NB4 (cell line): Measurements from ENCODE around the gene AIFM3.

Source experiments
- DNase-seq: peaks from one replicate; pipeline ENCODE4 v3.0.0; 2010; ENCODE audit warnings: low read depth
- H3K4me3 ChIP-seq: one replicate; pipeline ENCODE4 v1.5.1; 2011; ENCODE audit warnings: mild to moderate bottlenecking, low read depth, low read length, moderate library complexity
- MYC ChIP-seq: IDR thresholded peaks from 2 replicates; pipeline ENCODE4 v1.6.1; 2011; ENCODE audit warnings: low read depth, low read length
- POLR2A ChIP-seq: IDR thresholded peaks from 2 replicates; pipeline ENCODE4 v1.6.1; 2011; ENCODE audit warnings: mild to moderate bottlenecking; ENCODE audit not compliant: insufficient read length; ENCODE audit errors: extremely low read depth
- TF ChIP-seq, protein P1 (sequence below): IDR thresholded peaks from one replicate; pipeline ENCODE4 v1.5.1; 2012; ENCODE audit warnings: low read depth, low read length
- TF ChIP-seq, protein P2 (sequence below): IDR thresholded peaks from 2 replicates; pipeline ENCODE4 v1.6.1; 2011; ENCODE audit warnings: low read depth, low read length

AIFM3 gene

DNA sequence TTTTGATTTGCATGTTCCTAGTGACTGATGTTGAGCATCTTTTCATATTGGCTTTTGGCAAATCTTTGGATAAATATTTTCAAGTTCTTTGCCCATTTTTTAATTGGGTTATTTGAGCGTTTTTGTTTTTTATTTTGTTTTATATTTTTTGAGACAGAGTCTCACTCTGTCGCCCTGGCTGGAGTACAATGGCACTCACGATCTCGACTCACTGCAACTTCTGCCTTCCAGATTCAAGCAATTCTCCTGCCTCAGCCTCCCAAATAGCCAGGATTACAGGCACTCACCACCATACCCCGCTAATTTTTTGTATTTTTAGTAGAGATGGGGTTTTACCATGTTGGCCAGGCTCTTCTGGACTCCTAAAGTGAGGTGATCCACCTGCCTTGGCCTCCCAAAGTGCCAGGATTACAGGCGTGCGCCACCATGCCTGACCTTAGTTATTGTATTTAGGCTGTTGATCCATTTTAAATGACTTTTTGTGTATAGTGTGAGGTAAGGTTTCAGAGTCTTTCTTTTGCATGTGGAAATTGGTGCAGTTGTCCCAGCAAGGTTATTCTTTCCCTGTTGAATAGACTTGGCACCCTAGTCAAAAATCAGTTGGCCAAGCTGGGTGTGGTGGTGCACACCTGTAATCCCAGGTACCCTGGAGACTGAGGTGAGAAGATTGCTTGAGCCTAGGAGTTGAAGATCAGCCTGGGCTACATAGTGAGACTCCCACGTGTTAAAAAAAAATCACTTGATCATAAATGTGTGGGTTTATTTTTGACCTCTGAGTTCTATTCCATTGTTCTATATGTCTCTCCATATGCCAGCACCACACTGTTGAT, 23.7 kb upstream of the AIFM3 start:
- TF ChIP-seq, protein P1, sequence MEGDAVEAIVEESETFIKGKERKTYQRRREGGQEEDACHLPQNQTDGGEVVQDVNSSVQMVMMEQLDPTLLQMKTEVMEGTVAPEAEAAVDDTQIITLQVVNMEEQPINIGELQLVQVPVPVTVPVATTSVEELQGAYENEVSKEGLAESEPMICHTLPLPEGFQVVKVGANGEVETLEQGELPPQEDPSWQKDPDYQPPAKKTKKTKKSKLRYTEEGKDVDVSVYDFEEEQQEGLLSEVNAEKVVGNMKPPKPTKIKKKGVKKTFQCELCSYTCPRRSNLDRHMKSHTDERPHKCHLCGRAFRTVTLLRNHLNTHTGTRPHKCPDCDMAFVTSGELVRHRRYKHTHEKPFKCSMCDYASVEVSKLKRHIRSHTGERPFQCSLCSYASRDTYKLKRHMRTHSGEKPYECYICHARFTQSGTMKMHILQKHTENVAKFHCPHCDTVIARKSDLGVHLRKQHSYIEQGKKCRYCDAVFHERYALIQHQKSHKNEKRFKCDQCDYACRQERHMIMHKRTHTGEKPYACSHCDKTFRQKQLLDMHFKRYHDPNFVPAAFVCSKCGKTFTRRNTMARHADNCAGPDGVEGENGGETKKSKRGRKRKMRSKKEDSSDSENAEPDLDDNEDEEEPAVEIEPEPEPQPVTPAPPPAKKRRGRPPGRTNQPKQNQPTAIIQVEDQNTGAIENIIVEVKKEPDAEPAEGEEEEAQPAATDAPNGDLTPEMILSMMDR, result no peak
- TF ChIP-seq, protein P2, sequence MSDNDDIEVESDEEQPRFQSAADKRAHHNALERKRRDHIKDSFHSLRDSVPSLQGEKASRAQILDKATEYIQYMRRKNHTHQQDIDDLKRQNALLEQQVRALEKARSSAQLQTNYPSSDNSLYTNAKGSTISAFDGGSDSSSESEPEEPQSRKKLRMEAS, result no peak
- no peak for TF ChIP-seq MYC
- no peak for TF ChIP-seq POLR2A
- no peak overlapping the region for H3K4me3 ChIP-seq
- DNase-seq, result no peak

DNA sequence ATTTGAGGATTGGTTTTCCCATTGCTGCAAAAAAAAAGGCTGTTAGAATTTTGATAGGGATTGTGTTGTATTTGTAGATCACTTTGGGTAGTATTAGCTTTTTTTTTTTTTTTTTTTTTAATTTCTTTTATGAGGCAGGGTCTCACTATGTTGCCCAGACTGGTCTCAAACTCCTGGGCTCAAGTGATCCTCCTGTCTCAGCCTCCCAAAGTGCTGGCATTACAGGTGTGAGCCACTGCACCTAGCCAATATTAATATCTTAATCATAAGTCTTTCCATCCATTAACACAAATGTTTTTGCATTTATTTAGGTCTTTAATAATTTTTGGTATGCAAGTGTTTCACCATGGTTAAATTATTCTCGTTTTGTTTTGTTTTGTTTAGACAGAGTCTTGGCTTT, 23.0 kb upstream of the AIFM3 start:
- TF ChIP-seq, protein P2, result no peak
- TF ChIP-seq, protein P1, result no peak
- TF ChIP-seq MYC (no peak), POLR2A (no peak)
- no peak for DNase-seq
- no peak overlapping the region for H3K4me3 ChIP-seq

DNA sequence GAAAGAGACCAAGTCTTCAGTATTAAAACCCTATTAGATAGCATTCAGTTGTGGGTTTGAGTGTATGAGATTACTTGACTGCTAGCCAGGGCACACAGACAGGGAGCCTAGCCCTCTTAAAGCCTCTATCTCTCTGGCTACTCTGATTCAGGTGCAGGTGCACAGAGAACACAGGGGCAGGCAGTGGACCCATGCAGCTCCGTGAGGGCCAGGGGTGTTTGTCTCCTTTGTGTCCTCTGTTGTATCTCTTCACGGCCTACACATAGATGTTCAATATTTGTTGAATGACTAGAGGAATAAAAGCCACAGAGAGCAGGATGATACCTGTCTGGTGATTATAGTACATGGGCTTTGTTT, 21.5 kb upstream of the AIFM3 start:
- DNase-seq, result no peak
- TF ChIP-seq, protein P2, result no peak
- TF ChIP-seq MYC, result no peak
- TF ChIP-seq POLR2A, result no peak
- TF ChIP-seq, protein P1, result no peak

DNA sequence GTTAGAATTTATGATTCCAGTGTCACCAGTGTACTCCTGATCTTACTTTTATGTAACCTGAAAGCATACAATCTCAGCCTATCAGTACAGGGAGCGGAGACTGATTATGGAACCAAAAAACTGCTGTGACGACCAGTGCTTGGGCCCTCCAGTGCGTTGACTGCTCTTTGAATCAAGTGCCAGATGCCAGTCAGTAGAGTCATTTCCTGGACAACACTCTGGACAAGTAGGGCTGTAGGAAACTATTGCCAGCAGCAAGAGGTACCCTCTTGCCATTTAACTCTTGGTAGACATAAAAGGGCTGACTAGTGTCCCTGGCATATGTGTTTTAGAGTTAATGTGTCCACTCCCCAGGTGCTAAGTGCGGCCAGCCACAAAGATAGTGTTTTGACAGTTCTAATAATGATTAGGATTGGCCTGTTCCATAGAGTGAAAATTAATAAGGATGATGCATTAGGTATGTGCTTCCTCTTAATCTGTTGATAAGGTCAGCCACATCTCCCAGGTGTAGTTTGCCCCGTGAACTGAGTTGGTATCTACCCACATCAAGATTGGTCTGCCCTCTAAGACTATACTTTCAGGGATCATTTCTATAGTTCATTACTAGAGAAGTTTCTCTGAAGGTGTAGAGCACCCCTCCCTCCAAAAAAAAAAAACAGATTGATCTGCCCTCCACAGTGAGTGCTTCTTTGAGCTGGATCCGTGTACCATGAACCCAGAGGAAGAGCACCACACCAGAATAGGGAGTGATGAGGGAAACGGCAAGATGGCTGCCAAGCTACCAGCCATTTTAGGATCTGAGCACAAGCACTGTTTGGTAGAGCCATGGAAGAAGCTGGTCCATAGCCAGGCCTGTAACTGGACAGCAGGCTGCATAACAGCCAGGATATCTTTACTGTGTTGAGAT, 20.7 kb upstream of the AIFM3 start:
- H3K4me3 ChIP-seq, result no peak overlapping the region
- TF ChIP-seq, protein P1, result no peak
- TF ChIP-seq, protein P2, result no peak
- TF ChIP-seq MYC (no peak), POLR2A (no peak)
- DNase-seq, result no peak

More for the DNA sequence above, 21.5 kb upstream of the AIFM3 start:
- H3K4me3 ChIP-seq, result no peak overlapping the region

DNA sequence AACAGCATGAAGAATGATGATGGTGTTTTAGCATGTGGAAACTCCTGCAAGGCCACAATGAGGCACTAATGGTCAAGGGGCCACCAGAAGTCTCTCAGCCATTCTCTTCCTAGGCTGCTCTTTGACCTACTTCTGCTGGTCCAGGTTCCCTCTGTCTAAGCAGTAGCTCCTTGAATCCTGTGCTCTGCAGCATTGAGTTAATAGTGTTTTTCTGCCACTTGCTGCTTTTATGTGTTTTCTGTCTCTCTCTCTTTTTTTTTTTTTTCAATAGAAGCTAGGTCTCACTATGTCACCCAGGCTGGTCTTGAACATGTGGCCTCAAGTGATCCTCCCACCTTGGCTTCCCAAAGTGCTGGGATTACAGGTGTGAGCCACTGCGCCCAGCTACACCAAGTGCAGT, 20.1 kb upstream of the AIFM3 start:
- no peak overlapping the region for H3K4me3 ChIP-seq
- DNase-seq, result no peak
- TF ChIP-seq, protein P2, result no peak
- no peak for TF ChIP-seq MYC
- no peak for TF ChIP-seq POLR2A
- TF ChIP-seq, protein P1, result no peak
